Bronchial epithelial cell (primary cell): Measurements from ENCODE around the gene SPIB. TPM values are rescaled to one million over a fixed set of nuclear protein-coding genes. Genes with fewer than 3 reads are reported as not detected.
A peak's percentile ranks its signal among the peaks of the same experiment; 100 is the strongest.

Source experiments
- DNase-seq: peaks from one replicate; pipeline ENCODE4 v3.0.0-alpha.2; 2010; ENCODE audit warnings: low read depth
- FAIRE-seq: peaks from 2 replicates; lab custom pipeline; 2011; peaks lifted over from hg19 to GRCh38; lab: Jason Lieb, UNC
- H3K27me3 ChIP-seq: 2 replicates; pipeline ENCODE4 v1.5.1; 2011; ENCODE audit warnings: low read length; ENCODE audit not compliant: control insufficient read depth, insufficient read depth
- H3K36me3 ChIP-seq: 2 replicates; pipeline ENCODE4 v1.5.1; 2011; ENCODE audit warnings: low read length; ENCODE audit not compliant: control insufficient read depth, insufficient read depth
- H3K4me3 ChIP-seq: 2 replicates; pipeline ENCODE4 v1.5.1; 2011; ENCODE audit warnings: mild to moderate bottlenecking, low read depth, low read length, control low read depth
- total RNA-seq: library from RNA; depleted of rRNA; stranded (reverse); fragments of >200 nt; gene quantifications from 2 replicates; pipeline ENCODE4 v1.2.1, GENCODE V29; 2014
- TF ChIP-seq, protein P1 (sequence below): IDR thresholded peaks from 2 replicates; pipeline ENCODE4 v1.5.1; 2011; ENCODE audit warnings: mild to moderate bottlenecking, moderate library complexity, low read length, control low read depth, inconsistent platforms; ENCODE audit not compliant: insufficient read depth, severe bottlenecking

SPIB gene
- total RNA-seq, 1 donor from 2014 or later: not detected

DNA sequence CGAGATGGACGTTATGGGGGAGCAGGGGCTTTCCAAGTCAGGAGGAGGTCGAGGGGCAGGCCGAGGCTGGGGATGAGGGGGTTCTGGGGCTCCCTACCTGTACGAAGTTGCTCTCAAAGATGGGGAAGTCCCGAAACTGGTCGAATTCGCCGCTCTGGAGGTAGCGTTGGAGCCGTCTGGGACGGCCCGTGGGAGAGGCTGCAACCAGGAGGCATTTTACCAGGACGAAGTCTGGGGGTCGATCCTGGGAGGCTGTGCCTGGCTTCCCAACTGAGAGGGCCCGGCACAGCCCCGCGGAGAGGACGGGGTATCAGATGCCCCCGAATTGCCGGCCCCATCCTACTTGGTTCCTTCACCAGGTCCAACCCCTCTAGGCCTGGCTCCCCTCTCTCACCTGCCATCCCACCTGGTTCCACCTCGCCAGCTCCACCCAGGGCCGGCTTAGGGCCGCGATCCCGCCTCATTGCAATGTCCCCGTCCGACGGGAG, 57.0 kb downstream of the SPIB start:
- TF ChIP-seq, protein P1, sequence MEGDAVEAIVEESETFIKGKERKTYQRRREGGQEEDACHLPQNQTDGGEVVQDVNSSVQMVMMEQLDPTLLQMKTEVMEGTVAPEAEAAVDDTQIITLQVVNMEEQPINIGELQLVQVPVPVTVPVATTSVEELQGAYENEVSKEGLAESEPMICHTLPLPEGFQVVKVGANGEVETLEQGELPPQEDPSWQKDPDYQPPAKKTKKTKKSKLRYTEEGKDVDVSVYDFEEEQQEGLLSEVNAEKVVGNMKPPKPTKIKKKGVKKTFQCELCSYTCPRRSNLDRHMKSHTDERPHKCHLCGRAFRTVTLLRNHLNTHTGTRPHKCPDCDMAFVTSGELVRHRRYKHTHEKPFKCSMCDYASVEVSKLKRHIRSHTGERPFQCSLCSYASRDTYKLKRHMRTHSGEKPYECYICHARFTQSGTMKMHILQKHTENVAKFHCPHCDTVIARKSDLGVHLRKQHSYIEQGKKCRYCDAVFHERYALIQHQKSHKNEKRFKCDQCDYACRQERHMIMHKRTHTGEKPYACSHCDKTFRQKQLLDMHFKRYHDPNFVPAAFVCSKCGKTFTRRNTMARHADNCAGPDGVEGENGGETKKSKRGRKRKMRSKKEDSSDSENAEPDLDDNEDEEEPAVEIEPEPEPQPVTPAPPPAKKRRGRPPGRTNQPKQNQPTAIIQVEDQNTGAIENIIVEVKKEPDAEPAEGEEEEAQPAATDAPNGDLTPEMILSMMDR: no peak
- Histone ChIP-seq H3K4me3 (peak overlapping the region; percentile 93), H3K36me3 (peaks cover 19% of the 10 kb centered on the region), H3K27me3 (no peaks in the 10 kb centered on the region)
- no peak for FAIRE-seq
- no peak for DNase-seq

DNA sequence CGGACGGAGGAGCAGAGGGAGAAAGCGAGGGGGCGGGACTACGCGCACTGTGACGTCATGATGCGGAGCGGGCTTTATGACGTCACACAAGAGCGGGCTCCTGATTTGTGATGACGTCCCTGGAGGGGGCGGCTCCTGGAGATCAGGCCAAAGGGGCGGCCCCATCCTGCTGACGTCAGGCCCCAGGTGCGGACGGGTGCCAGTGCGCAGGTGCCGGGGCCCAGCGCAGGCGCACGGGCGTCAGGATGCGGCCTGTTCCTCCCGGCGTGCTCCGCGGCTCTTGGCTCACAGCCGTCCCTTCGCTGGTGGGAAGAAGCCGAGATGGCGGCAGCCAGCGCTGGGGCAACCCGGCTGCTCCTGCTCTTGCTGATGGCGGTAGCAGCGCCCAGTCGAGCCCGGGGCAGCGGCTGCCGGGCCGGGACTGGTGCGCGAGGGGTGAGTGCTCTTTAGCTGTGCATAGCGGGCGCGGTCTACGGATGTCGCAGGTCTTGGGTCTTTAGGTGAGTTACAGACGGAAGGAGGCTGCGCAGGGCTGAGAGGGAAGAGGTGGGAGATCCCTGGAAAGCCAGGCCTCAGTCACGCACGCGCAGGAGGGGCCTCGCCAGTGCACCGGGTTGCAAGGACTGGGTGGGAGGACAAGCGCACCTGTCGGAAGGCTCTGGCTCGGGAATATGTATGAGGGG, 57.6 kb downstream of the SPIB start, which contains the start of the genes EMC10 and GARIN5A:
Gene EMC10, plus strand, starts transcription at position 284 of the 683 bp plus-strand sequence. Its CDS starts 38 bp downstream, at position 322.
Gene GARIN5A, minus strand, starts transcription at position 625 of the 683 bp plus-strand sequence. Its CDS starts 460 bp downstream, at position 165.
- TF ChIP-seq, protein P1: no peak
- DNase-seq (peak; percentile 76), FAIRE-seq (no peak)
- peaks cover 20% of the 10 kb centered on the region for H3K36me3 ChIP-seq
- H3K27me3 ChIP-seq: no peaks in the 10 kb centered on the region
- peak within 1 kb of the TSS; percentile 93 for H3K4me3 ChIP-seq

DNA sequence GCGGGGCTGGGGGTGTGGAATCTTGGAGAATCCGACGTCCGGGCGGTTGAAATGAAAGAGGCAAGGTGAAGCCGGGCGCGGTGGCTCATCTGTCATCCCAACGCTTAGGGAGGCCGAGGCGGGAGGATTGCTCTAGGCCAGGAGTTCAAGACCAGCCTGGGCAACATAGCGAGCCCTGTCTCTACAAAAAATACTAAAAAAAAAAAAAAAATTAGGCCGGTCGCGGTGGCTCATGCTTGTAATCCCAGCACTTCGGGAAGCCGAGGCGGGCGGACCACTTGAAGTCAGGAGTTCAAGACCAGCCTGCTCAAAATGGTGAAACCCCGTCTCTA, 58.1 kb downstream of the SPIB start:
- no peak for FAIRE-seq

DNA sequence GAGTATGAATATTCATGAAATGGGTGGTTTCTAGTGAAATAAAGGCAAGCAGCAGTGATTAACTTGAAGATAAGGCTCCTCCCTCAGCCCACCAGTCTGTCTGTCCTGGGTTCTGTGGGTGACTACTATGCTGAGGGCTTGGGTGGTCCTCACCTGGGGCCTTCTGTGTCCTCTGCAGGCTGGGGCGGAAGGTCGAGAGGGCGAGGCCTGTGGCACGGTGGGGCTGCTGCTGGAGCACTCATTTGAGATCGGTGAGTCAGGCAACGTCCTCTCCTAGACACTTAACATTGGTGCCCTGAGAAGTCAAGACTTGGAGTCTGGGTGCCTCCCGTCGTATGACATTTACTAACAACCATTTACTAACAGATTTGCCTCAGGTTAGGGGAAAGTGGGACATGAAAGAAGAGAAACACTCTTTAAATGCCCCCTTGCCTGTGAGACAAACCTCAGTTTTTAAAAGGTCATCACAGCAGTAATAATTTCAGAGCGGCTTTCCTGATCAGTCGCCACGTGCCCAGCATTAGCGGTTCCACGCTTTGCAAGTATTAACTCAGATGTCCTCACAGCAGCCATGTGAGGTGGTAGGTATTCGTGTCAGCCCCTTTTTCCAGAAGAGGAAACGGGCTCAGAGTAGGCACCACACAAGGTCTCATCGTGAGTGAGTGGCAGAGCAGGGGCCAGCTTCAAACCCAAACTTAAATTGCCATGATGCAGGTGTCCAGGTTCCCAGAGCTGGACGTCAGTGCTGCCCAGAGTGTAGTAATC, 59.2 kb downstream of the SPIB start:
- peaks cover 22% of the 10 kb centered on the region for H3K36me3 ChIP-seq
- FAIRE-seq: no peak
- DNase-seq: no peak
- H3K4me3 ChIP-seq: no peak overlapping the region
- no peaks in the 10 kb centered on the region for H3K27me3 ChIP-seq
- TF ChIP-seq, protein P1: no peak

More for the DNA sequence above, 58.1 kb downstream of the SPIB start:
- peaks cover 22% of the 10 kb centered on the region for H3K36me3 ChIP-seq
- H3K27me3 ChIP-seq: no peaks in the 10 kb centered on the region
- TF ChIP-seq, protein P1: no peak
- no peak for DNase-seq
- peak overlapping the region; percentile 93 for H3K4me3 ChIP-seq

DNA sequence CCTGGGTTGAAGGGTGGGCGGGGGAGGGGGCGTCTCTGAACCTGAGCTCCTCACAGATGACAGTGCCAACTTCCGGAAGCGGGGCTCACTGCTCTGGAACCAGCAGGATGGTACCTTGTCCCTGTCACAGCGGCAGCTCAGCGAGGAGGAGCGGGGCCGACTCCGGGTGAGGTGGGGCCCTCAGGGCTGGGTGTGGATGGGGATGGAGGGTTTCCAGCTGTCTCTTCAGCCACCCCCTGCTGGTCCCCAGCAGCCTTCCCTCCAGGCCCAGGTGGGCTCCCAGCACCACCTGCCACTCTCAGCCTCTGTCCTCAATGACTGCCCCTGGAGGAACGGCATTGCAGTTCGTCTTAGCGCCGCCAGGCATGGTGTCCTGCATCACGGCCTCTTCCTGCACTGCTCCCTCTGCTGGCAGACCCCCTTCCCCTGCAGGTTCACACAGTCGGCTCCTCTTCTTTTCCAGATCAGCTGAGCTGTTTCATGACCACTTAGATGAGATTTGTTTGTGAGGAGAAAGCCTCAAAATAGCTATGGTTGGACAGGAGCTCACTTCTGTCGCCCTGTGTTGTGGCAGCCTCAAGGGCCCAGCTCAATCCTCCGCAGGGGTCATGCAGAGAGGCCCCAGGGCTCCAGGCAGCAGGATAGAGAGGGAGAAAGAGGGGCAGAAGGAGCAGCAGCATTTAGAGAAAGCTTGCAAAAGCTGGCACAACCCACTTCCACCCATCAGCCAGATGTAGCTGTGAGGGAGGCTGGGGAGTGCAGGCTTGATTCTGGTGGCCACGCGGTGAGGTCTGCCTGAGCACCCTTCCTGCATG, 60.4 kb downstream of the SPIB start:
- Histone ChIP-seq H3K36me3 (peaks cover 22% of the 10 kb centered on the region), H3K27me3 (no peaks in the 10 kb centered on the region), H3K4me3 (no peak overlapping the region)
- no peak for FAIRE-seq
- TF ChIP-seq, protein P1: peak; percentile 52
- no peak for DNase-seq
